H9 (cell line): Measurements from ENCODE around the gene TMEM184B. TPM values are rescaled to one million over a fixed set of nuclear protein-coding genes. Genes with fewer than 3 reads are reported as not detected.

Experiments used
- DNase-seq: peaks from one replicate; pipeline ENCODE4 v3.0.0-alpha.2; 2017
- H2AFZ ChIP-seq: one replicate; pipeline ENCODE4 v1.6.1; 2013; ENCODE audit warnings: mild to moderate bottlenecking, low read length, control low read depth, moderate library complexity
- H2AK5ac ChIP-seq: 2 replicates; pipeline ENCODE4 v1.6.1; 2013; ENCODE audit warnings: low read length, control low read depth, mixed read lengths; ENCODE audit not compliant: insufficient read length
- H2BK120ac ChIP-seq: one replicate; pipeline ENCODE4 v1.6.1; 2013; ENCODE audit warnings: low read depth, mild to moderate bottlenecking, low read length, control low read depth, inconsistent platforms; ENCODE audit not compliant: poor library complexity, severe bottlenecking
- H2BK12ac ChIP-seq: 2 replicates; pipeline ENCODE4 v1.6.1; 2013; ENCODE audit warnings: low read length, control low read depth, mixed read lengths, low read depth; ENCODE audit not compliant: insufficient read length
- H2BK15ac ChIP-seq: 2 replicates; pipeline ENCODE4 v1.6.1; 2013; ENCODE audit warnings: low read depth, low read length, control low read depth
- H2BK20ac ChIP-seq: one replicate; pipeline ENCODE4 v1.6.1; 2013; ENCODE audit warnings: low read depth, mild to moderate bottlenecking, low read length, control low read depth, inconsistent platforms; ENCODE audit not compliant: poor library complexity, severe bottlenecking
- H2BK5ac ChIP-seq: 2 replicates; pipeline ENCODE4 v1.6.1; 2013; ENCODE audit warnings: low read length, control low read depth, mixed read lengths; ENCODE audit not compliant: insufficient read length
- H3K14ac ChIP-seq: 2 replicates; pipeline ENCODE4 v1.6.1; 2013; ENCODE audit warnings: low read length, control low read depth; ENCODE audit not compliant: insufficient read depth
- H3K18ac ChIP-seq: 2 replicates; pipeline ENCODE4 v1.6.1; 2013; ENCODE audit warnings: low read depth, mild to moderate bottlenecking, mixed read lengths, low read length, control low read depth; ENCODE audit not compliant: insufficient read length
- H3K23ac ChIP-seq: 2 replicates; pipeline ENCODE4 v1.6.1; 2013; ENCODE audit warnings: low read length, control low read depth, mixed read lengths, low read depth; ENCODE audit not compliant: insufficient read length
- H3K23me2 ChIP-seq: 2 replicates; pipeline ENCODE4 v1.6.1; 2013; ENCODE audit warnings: low read depth, mild to moderate bottlenecking, mixed read lengths, low read length, control low read depth; ENCODE audit not compliant: insufficient read length, poor library complexity, severe bottlenecking
- H3K27ac ChIP-seq: 2 replicates; pipeline ENCODE4 v1.5.1; 2013; ENCODE audit warnings: low read length, control low read depth, mixed read lengths, low read depth; ENCODE audit not compliant: insufficient read length
- H3K27me3 ChIP-seq: 2 replicates; pipeline ENCODE4 v1.6.1; 2013; ENCODE audit warnings: low read length, control low read depth, inconsistent platforms; ENCODE audit not compliant: insufficient read depth
- H3K4ac ChIP-seq: 2 replicates; pipeline ENCODE4 v1.6.1; 2013; ENCODE audit warnings: low read depth, mild to moderate bottlenecking, control low read depth, inconsistent platforms, low read length, moderate library complexity
- H3K4me1 ChIP-seq: 2 replicates; pipeline ENCODE4 v1.6.1; 2013; ENCODE audit warnings: low read length, control low read depth, inconsistent platforms; ENCODE audit not compliant: insufficient read depth
- H3K4me2 ChIP-seq: 2 replicates; pipeline ENCODE4 v1.6.1; 2013; ENCODE audit warnings: low read length, control low read depth, mixed read lengths; ENCODE audit not compliant: insufficient read length, insufficient read depth
- H3K56ac ChIP-seq: 2 replicates; pipeline ENCODE4 v1.6.1; 2013; ENCODE audit warnings: low read depth, mild to moderate bottlenecking, mixed read lengths, low read length, control low read depth; ENCODE audit not compliant: insufficient read length
- H3K79me1 ChIP-seq: 2 replicates; pipeline ENCODE4 v1.6.1; 2013; ENCODE audit warnings: low read depth, mild to moderate bottlenecking, moderate library complexity, low read length, control low read depth, inconsistent platforms; ENCODE audit not compliant: insufficient read depth, poor library complexity, severe bottlenecking
- H3K79me2 ChIP-seq: 2 replicates; pipeline ENCODE4 v1.6.1; 2013; ENCODE audit warnings: low read length, control low read depth, inconsistent platforms; ENCODE audit not compliant: insufficient read depth
- H3K9ac ChIP-seq: 2 replicates; pipeline ENCODE4 v1.6.1; 2013; ENCODE audit warnings: low read length, control low read depth, mixed read lengths; ENCODE audit not compliant: insufficient read length; ENCODE audit errors: extremely low read depth
- H3K9me3 ChIP-seq: one replicate; pipeline ENCODE4 v1.6.1; 2013; ENCODE audit warnings: low read depth, low read length, inconsistent platforms; ENCODE audit not compliant: control insufficient read depth
- H3T11ph ChIP-seq: one replicate; pipeline ENCODE4 v1.6.1; 2013; ENCODE audit warnings: mild to moderate bottlenecking, low read length, control low read depth, inconsistent platforms
- H4K20me1 ChIP-seq: one replicate; pipeline ENCODE4 v1.6.1; 2013; ENCODE audit not compliant: control insufficient read depth, insufficient read length, insufficient read depth
- H4K5ac ChIP-seq: 2 replicates; pipeline ENCODE4 v1.6.1; 2013; ENCODE audit warnings: low read depth, mild to moderate bottlenecking, mixed read lengths, low read length, control low read depth; ENCODE audit not compliant: insufficient read length
- H4K8ac ChIP-seq: replicated peaks from 2 replicates; pipeline ENCODE4 v1.6.1; 2013; ENCODE audit warnings: low read length, control low read depth, mixed read lengths, low read depth; ENCODE audit not compliant: insufficient read length
- H4K91ac ChIP-seq: 2 replicates; pipeline ENCODE4 v1.6.1; 2013; ENCODE audit warnings: low read depth, mild to moderate bottlenecking, moderate library complexity, mixed read lengths, low read length, control low read depth; ENCODE audit not compliant: insufficient read length
- H3K27ac Mint-ChIP-seq, 3 experiments: 2 replicates in 2 of 3; 3 replicates in 1 of 3; pipeline ENCODE4 v1.8.0; 2020 to 2021; ENCODE audit warnings: mixed read lengths in 3 of 3, mild to moderate bottlenecking in 1 of 3, moderate library complexity in 1 of 3
- H3K27me3 Mint-ChIP-seq: 2 replicates; pipeline ENCODE4 v1.8.0; 2021; ENCODE audit warnings: low read depth, mild to moderate bottlenecking, moderate library complexity, mixed read lengths
- H3K36me3 Mint-ChIP-seq, 3 experiments: 2 replicates in 2 of 3; 3 replicates in 1 of 3; pipeline ENCODE4 v1.8.0; 2020 to 2021; ENCODE audit warnings: low read depth in 3 of 3, mixed read lengths in 3 of 3; ENCODE audit not compliant: insufficient read depth in 1 of 3
- H3K4me1 Mint-ChIP-seq, 2 experiments: 2 replicates each; pipeline ENCODE4 v1.8.0; 2020; ENCODE audit warnings: mixed read lengths in 2 of 2
- H3K4me3 Mint-ChIP-seq, 2 experiments: 2 replicates in 1 of 2; 3 replicates in 1 of 2; pipeline ENCODE4 v1.8.0; 2020 to 2021; ENCODE audit warnings: mild to moderate bottlenecking in 2 of 2, mixed read lengths in 2 of 2, moderate library complexity in 1 of 2
- H3K9me3 Mint-ChIP-seq, 2 experiments: 2 replicates in 1 of 2; 3 replicates in 1 of 2; pipeline ENCODE4 v1.8.0; 2020; ENCODE audit warnings: mild to moderate bottlenecking in 2 of 2, mixed read lengths in 2 of 2, moderate library complexity in 1 of 2
- WGBS: extraction: QIAGEN DNeasy Blood & Tissue Kit; methylation state at CpG from one replicate; pipeline ENCODE4 v1.1.7; 2013; ENCODE audit warnings: missing lambda C conversion rate, low lambda C conversion rate, mixed read lengths; ENCODE audit not compliant: insufficient read length; ENCODE audit errors: extremely low coverage; 5-methylcytosine and 5-hydroxymethylcytosine counted together
- total RNA-seq: library from RNA; stranded (reverse); gene quantifications from 2 replicates; pipeline ENCODE4 v1.2.1, GENCODE V29; 2021
- TF ChIP-seq, protein P1 (sequence below): fragments of 200-600 bp; sonication (generic); conservative IDR thresholded peaks from 3 replicates; pipeline ENCODE4 v1.8.0; 2021; ENCODE audit warnings: antibody characterized with exemption, mild to moderate bottlenecking

The TMEM184B gene
- total RNA-seq, 1 experiment from 2014 or later = 58.5 TPM

GRCh38 chr22:38317122-38317994, 44.5 kb upstream of the TMEM184B start, which contains the start of gene CSNK1E:
Gene CSNK1E (minus strand): TSS chr22:38317433. CDS start chr22:38314157, 3,276 bp downstream.
- no peak within 1 kb of the TSS for H3K23ac ChIP-seq
- no peak within 1 kb of the TSS for H2AFZ ChIP-seq
- H3K18ac ChIP-seq = peak within 1 kb of the TSS; percentile 51
- H3K79me2 ChIP-seq = peaks cover 42% of the 10 kb centered on the region; the same call in 1 of the 2 replicates
- peaks cover 13% of the 10 kb centered on the region for H3K23me2 ChIP-seq
- H2BK120ac ChIP-seq = no peak within 1 kb of the TSS
- Mint-ChIP-seq H3K9me3 (no peaks in the 10 kb centered on the region; a peak in 1 of 5 replicates), H3K36me3 (peaks cover 15 to 44% (median 17%) of the 10 kb centered on the region in 3 experiments; a peak in 6 of 7 replicates), H3K27ac (peak within 1 kb of the TSS; percentile 97 to 100 (median 98)), H3K4me1 (peaks cover 63 to 72% of the 10 kb centered on the region in 2 experiments), H3K4me3 (peak within 1 kb of the TSS; percentile 93 to 97), H3K27me3 (no peaks in the 10 kb centered on the region)
- WGBS = no CpG with 5 or more reads among the region's 98 CpGs
- H2BK12ac ChIP-seq = no peak within 1 kb of the TSS
- peaks cover 10% of the 10 kb centered on the region; the same call in 1 of the 2 replicates for H3K4me1 ChIP-seq
- H2AK5ac ChIP-seq = no peak within 1 kb of the TSS
- TF ChIP-seq, protein P1, sequence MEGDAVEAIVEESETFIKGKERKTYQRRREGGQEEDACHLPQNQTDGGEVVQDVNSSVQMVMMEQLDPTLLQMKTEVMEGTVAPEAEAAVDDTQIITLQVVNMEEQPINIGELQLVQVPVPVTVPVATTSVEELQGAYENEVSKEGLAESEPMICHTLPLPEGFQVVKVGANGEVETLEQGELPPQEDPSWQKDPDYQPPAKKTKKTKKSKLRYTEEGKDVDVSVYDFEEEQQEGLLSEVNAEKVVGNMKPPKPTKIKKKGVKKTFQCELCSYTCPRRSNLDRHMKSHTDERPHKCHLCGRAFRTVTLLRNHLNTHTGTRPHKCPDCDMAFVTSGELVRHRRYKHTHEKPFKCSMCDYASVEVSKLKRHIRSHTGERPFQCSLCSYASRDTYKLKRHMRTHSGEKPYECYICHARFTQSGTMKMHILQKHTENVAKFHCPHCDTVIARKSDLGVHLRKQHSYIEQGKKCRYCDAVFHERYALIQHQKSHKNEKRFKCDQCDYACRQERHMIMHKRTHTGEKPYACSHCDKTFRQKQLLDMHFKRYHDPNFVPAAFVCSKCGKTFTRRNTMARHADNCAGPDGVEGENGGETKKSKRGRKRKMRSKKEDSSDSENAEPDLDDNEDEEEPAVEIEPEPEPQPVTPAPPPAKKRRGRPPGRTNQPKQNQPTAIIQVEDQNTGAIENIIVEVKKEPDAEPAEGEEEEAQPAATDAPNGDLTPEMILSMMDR = no peak
- H3K27ac ChIP-seq = peak within 1 kb of the TSS; percentile 10
- H2BK15ac ChIP-seq = no peak within 1 kb of the TSS
- no peak within 1 kb of the TSS for H2BK20ac ChIP-seq
- no peaks in the 10 kb centered on the region for H3K27me3 ChIP-seq
- H3K14ac ChIP-seq = peak within 1 kb of the TSS; percentile 25; the same call in 1 of the 2 replicates
- H2BK5ac ChIP-seq = no peak within 1 kb of the TSS
- peak within 1 kb of the TSS; percentile 85 for H3K4me2 ChIP-seq
- H3K56ac ChIP-seq = no peak within 1 kb of the TSS
- no peak within 1 kb of the TSS for H4K5ac ChIP-seq
- peak; percentile 79 for DNase-seq
- H3K9ac ChIP-seq = peak within 1 kb of the TSS; percentile 97
- peaks cover 2% of the 10 kb centered on the region for H4K20me1 ChIP-seq
- no peak within 1 kb of the TSS; the same call in 1 of the 2 replicates for H3K4ac ChIP-seq
- H3T11ph ChIP-seq = no peak within 1 kb of the TSS
- H4K91ac ChIP-seq = no peak within 1 kb of the TSS
- H3K79me1 ChIP-seq = no peaks in the 10 kb centered on the region
- H3K9me3 ChIP-seq = no peaks in the 10 kb centered on the region
- H4K8ac ChIP-seq = no peak within 1 kb of the TSS
